GM12878 (cell line): ENCODE data around the gene PTPRD. TPM values are rescaled to one million over a fixed set of nuclear protein-coding genes. Genes with fewer than 3 reads are reported as not detected.
A peak's percentile ranks its signal among the peaks of the same experiment; 100 is the strongest.

Experiments
- ATAC-seq: fragments of 200-7000 bp; cut with Tn5 transposase; 3 replicates; pipeline ENCODE4 v1.9.1; 2020; ENCODE audit warnings: mild to moderate bottlenecking, moderate library complexity
- BruUV-seq: library from RNA; stranded (reverse); fragments of 400-500 nt; replicated peaks from 2 replicates; lab custom pipeline; 2021; lab: Mats Ljungman, UMichigan
- CTCF ChIA-PET: fragments of 300-600 bp; sonication (Branson Sonifier 250); formaldehyde crosslinking; extraction: SDS; loops from one replicate; lab custom pipeline; 2021; ENCODE audit warnings: inconsistent platforms; lab: Yijun Ruan, JAX
- POLR2A ChIA-PET: fragments of 350-600 bp; formaldehyde crosslinking; extraction: SDS; loops from one replicate; lab custom pipeline; 2021; ENCODE audit warnings: inconsistent platforms; lab: Charles Lee
- RAD21 ChIA-PET: fragments of 300-600 bp; sonication (Branson Sonifier 250); formaldehyde crosslinking; loops from one replicate; lab custom pipeline; 2023; ENCODE audit warnings: antibody characterized with exemption; ENCODE audit not compliant: unreplicated experiment; lab: Charles Lee
- SMC1A ChIA-PET: fragments of 300-600 bp; sonication (Branson Sonifier 250); formaldehyde crosslinking; loops from one replicate; lab custom pipeline; 2023; ENCODE audit not compliant: unreplicated experiment, uncharacterized antibody; lab: Charles Lee
- DNase-seq: peaks from one replicate; pipeline ENCODE4 v3.0.0-alpha.2; 2011; ENCODE audit warnings: low read depth, low spot score
- FAIRE-seq: peaks from 3 replicates; lab custom pipeline; 2011; peaks lifted over from hg19 to GRCh38; lab: Jason Lieb, UNC
- H2AFZ ChIP-seq: 2 replicates; pipeline ENCODE4 v1.6.0; 2011; ENCODE audit warnings: low read depth, low read length, control low read depth; ENCODE audit not compliant: control insufficient read depth
- H3K27ac ChIP-seq: 2 replicates; pipeline ENCODE4 v1.5.1; 2011; ENCODE audit warnings: control low read depth; ENCODE audit not compliant: control insufficient read depth, insufficient read depth
- H3K27me3 ChIP-seq, 2 experiments: replicated peaks in 1 of 2; 2 replicates each; pipeline versions ENCODE4 v1.6.0 to v1.6.1; 2011; ENCODE audit warnings: low read length in 1 of 2; ENCODE audit not compliant: control insufficient read depth in 2 of 2, insufficient read depth in 2 of 2
- H3K36me3 ChIP-seq, 2 experiments: 2 replicates each; pipeline ENCODE4 v1.5.1; 2011; ENCODE audit warnings: low read length in 1 of 2; ENCODE audit not compliant: control insufficient read depth in 2 of 2, insufficient read depth in 2 of 2
- H3K4me1 ChIP-seq: 2 replicates; pipeline ENCODE4 v1.6.1; 2011; ENCODE audit warnings: mild to moderate bottlenecking, low read length, moderate library complexity, mixed read lengths; ENCODE audit not compliant: control insufficient read depth, insufficient read depth
- H3K4me2 ChIP-seq: 2 replicates; pipeline ENCODE4 v1.6.0; 2011; ENCODE audit warnings: control low read depth; ENCODE audit not compliant: control insufficient read depth, insufficient read depth
- H3K4me3 ChIP-seq: fragments of 200-600 bp; sonication (generic); 2 replicates; pipeline ENCODE4 v1.5.1; 2016
- H3K79me2 ChIP-seq: 2 replicates; pipeline ENCODE4 v1.6.0; 2011; ENCODE audit warnings: low read length; ENCODE audit not compliant: control insufficient read depth, insufficient read depth
- H3K9ac ChIP-seq: 2 replicates; pipeline ENCODE4 v1.8.0; 2011; ENCODE audit warnings: low read length, control low read depth, mixed read lengths; ENCODE audit not compliant: control insufficient read depth, insufficient read depth
- H3K9me3 ChIP-seq: replicated peaks from 3 replicates; pipeline ENCODE4 v1.5.1; 2011; ENCODE audit warnings: mild to moderate bottlenecking, low read length; ENCODE audit not compliant: control insufficient read depth, insufficient read depth
- H4K20me1 ChIP-seq: 2 replicates; pipeline ENCODE4 v1.6.0; 2011; ENCODE audit not compliant: control insufficient read depth, insufficient read depth
- CTCF ChIP-seq, 3 experiments: IDR thresholded peaks in 2 of 3; conservative IDR thresholded peaks in 1 of 3; 2 replicates each; pipeline ENCODE4 v1.5.1; 2011; ENCODE audit warnings: low read depth in 3 of 3, low read length in 3 of 3, mild to moderate bottlenecking in 3 of 3, control low read depth in 2 of 3, moderate library complexity in 2 of 3, inconsistent platforms in 1 of 3, mixed read lengths in 1 of 3; ENCODE audit not compliant: control insufficient read depth in 2 of 3, insufficient read depth in 1 of 3; ENCODE audit errors: extremely low read depth in 1 of 3
- LARP7 ChIP-seq: fragments of 450-650 bp; IDR thresholded peaks from 2 replicates; pipeline ENCODE4 v1.6.1; 2017; ENCODE audit warnings: mild to moderate bottlenecking
- MXI1 ChIP-seq: fragments of 150-350 bp; IDR thresholded peaks from 2 replicates; pipeline ENCODE4 v1.6.1; 2011; ENCODE audit warnings: low read depth, mild to moderate bottlenecking, inconsistent platforms, low read length, improper control_type of control experiment
- ZBTB40 ChIP-seq: fragments of 450-650 bp; IDR thresholded peaks from 2 replicates; pipeline ENCODE4 v1.6.1; 2016; ENCODE audit warnings: mild to moderate bottlenecking, moderate library complexity, borderline replicate concordance
- WGBS: methylation state at CpG from one replicate; pipeline ENCODE4 v1.1.6; 2016; ENCODE audit warnings: low lambda C conversion rate; ENCODE audit not compliant: insufficient replicate concordance, insufficient coverage; ENCODE audit errors: missing lambda C conversion rate; 5-methylcytosine and 5-hydroxymethylcytosine counted together
- in situ Hi-C: fragments of 300-500 bp; cut with MboI; formaldehyde crosslinking; loops from 9 replicates; pipeline ENCODE4 v1.14.3; 2018; ENCODE audit warnings: mixed read lengths
- intact Hi-C: fragments of 100-400 bp; cut with micrococcal nuclease; formaldehyde crosslinking; loops from one replicate; pipeline ENCODE4 v1.14.2; 2022; ENCODE audit not compliant: unreplicated experiment
- polyA plus RNA-seq, 11 experiments: library from polyadenylated mRNA; depleted of rRNA in 4 of 11; unstranded in 6 of 11; stranded (reverse) in 5 of 11; fragments of >200 nt; fragmentation: Nextera tagmentation in 4 of 11; fragmentation: Illumina TruSeq in 1 of 11; extraction: Ambion mirVana in 4 of 11; extraction: Trizol in 1 of 11; gene quantifications; 1 replicate in 1 of 11; 2 replicates in 10 of 11; pipeline versions ENCODE4 v1.2.1 to v1.2.3, GENCODE V29; 2011 to 2016; ENCODE audit warnings: inconsistent platforms in 2 of 11, missing spikeins in 2 of 11, low read depth in 1 of 11
- total RNA-seq, 4 experiments: library from RNA; depleted of rRNA in 3 of 4; stranded (reverse); fragments of >200 nt in 3 of 4; fragmentation: Illumina TruSeq in 1 of 4; extraction: Trizol in 1 of 4; gene quantifications; 2 replicates each; pipeline versions ENCODE4 v1.2.1 to v1.2.3, GENCODE V29; 2013 to 2021

PTPRD gene
- total and polyA plus RNA-seq, 10 of the 15 experiments (the other 5 are each of a cell fraction or from before 2014, with no cell fraction given), result under 0.01 to 0.05 (median 0.01) TPM; not detected in 7

- WGBS, result 0% methylated on average over 2 of the region's 2 CpGs
- ChIA-PET SMC1A (no interaction called here), RAD21 (interaction anchor here (0.7 to 1.4 kb wide), 2 partner anchors 14 to 223 kb away, joined by 3 to 4 read pairs; no protein-coding TSS in a partner anchor), POLR2A (no interaction called here)
- H2AFZ ChIP-seq, result no peak overlapping the region
- H4K20me1 ChIP-seq, result no peaks in the 10 kb centered on the region
- no TSS peak for BruUV-seq
- no peak overlapping the region for H3K4me2 ChIP-seq
- H3K9me3 ChIP-seq, result no peaks in the 10 kb centered on the region
- H3K36me3 ChIP-seq, result no peaks in the 10 kb centered on the region
- H3K4me3 ChIP-seq, result no peak overlapping the region
- H3K9ac ChIP-seq, result no peak overlapping the region
- intact Hi-C loops, result no loop called here
- H3K4me1 ChIP-seq, result no peaks in the 10 kb centered on the region
- ATAC-seq (no peak), FAIRE-seq (no peak)
- in situ Hi-C loops, result no loop called here
- no peaks in the 10 kb centered on the region for H3K79me2 ChIP-seq
- TF ChIP-seq MXI1 (no peak), CTCF (IDR thresholded peaks at IDR 0.05 in 2 of 3, conservative IDR thresholded peaks at IDR 0.05 in 1 of 3; ENCODE audit: control insufficient read depth in 2 of 3, extremely low read depth in 1 of 3, insufficient read depth in 1 of 3, low read depth in 3 of 3, low read length in 3 of 3) (peak in 1 of 3 experiments; percentile 9; a peak in 2 of 6 replicates)
- TF ChIP-seq, all 136 proteins: peak for 1
- DNase-seq, result no peak
- CTCF ChIA-PET, result interaction anchor here (0.8 to 1.4 kb wide), 2 partner anchors 16 to 23 kb away, joined by 3 read pairs; no protein-coding TSS in a partner anchor
- no peak overlapping the region for H3K27ac ChIP-seq
- no peaks in the 10 kb centered on the region for H3K27me3 ChIP-seq
These were observed 567.2 kb downstream of the PTPRD start for GRCh38 chr9:10045598-10045997.

- Histone ChIP-seq H3K9me3 (no peaks in the 10 kb centered on the region), H3K27me3 (no peaks in the 10 kb centered on the region), H3K4me1 (no peaks in the 10 kb centered on the region), H3K27ac (no peak overlapping the region), H3K79me2 (no peaks in the 10 kb centered on the region), H3K9ac (no peak overlapping the region), H2AFZ (no peak overlapping the region), H4K20me1 (no peaks in the 10 kb centered on the region), H3K36me3 (no peaks in the 10 kb centered on the region), H3K4me3 (no peak overlapping the region), H3K4me2 (no peak overlapping the region)
- ATAC-seq, result no peak
- WGBS, result 0% methylated on average over 2 of the region's 2 CpGs
- FAIRE-seq, result no peak
- in situ Hi-C loops (no loop called here), intact Hi-C loops (no loop called here)
- TF ChIP-seq LARP7, result no peak
- no peak for TF ChIP-seq ZBTB40
- DNase-seq, result no peak
- RAD21 ChIA-PET, result no interaction called here
- POLR2A ChIA-PET, result no interaction called here
- BruUV-seq, result no TSS peak
- CTCF ChIA-PET, result no interaction called here
- SMC1A ChIA-PET, result no interaction called here
These were observed 571.0 kb downstream of the PTPRD start for GRCh38 chr9:10041726-10042229.
